Upper lobe of left lung (tissue), 6 donors: ENCODE data around the gene CDKN2AIP. TPM values are rescaled to one million over a fixed set of nuclear protein-coding genes. Genes with fewer than 3 reads are reported as not detected.

ENCODE experiments used
- ATAC-seq, 2 donors: fragments of 200-7000 bp; cut with Tn5 transposase; one replicate each; pipeline ENCODE4 v1.9.1; 2022; ENCODE audit warnings: mild to moderate bottlenecking in 2 of 2, moderate library complexity in 2 of 2; ENCODE audit not compliant: low FRiP score in 2 of 2
- DNase-seq, 2 donors: peaks; one replicate each; pipeline ENCODE4 v3.0.0-alpha.2; 2019 to 2020
- H3K27ac ChIP-seq, 4 donors: fragments of 200-600 bp; sonication (generic); one replicate each; pipeline ENCODE4 v1.5.1; 2016 to 2019
- H3K27me3 ChIP-seq, 4 donors: fragments of 200-600 bp; sonication (generic); one replicate each; pipeline ENCODE4 v1.5.1; 2017 to 2019
- H3K36me3 ChIP-seq, 4 donors: fragments of 200-600 bp; sonication (generic); one replicate each; pipeline ENCODE4 v1.5.1; 2016 to 2019
- H3K4me1 ChIP-seq, 4 donors: fragments of 200-600 bp; sonication (generic); one replicate each; pipeline ENCODE4 v1.5.1; 2018 to 2019
- H3K4me3 ChIP-seq, 4 donors: fragments of 200-600 bp; sonication (generic); one replicate each; pipeline ENCODE4 v1.5.1; 2017 to 2019; ENCODE audit warnings: mild to moderate bottlenecking in 2 of 4, moderate library complexity in 1 of 4
- H3K9me3 ChIP-seq, 4 donors: fragments of 200-600 bp; sonication (generic); one replicate each; pipeline ENCODE4 v1.5.1; 2018 to 2019
- EP300 ChIP-seq, 4 donors: sonication (generic); formaldehyde crosslinking; IDR thresholded peaks; one replicate each; pipeline ENCODE4 v1.5.1; 2017; ENCODE audit warnings: antibody characterized with exemption in 4 of 4, control low read depth in 2 of 4
- POLR2A ChIP-seq, 4 donors: fragments of 450-650 bp; IDR thresholded peaks; one replicate each; pipeline ENCODE4 v1.5.1; 2016 to 2017; ENCODE audit warnings: antibody characterized with exemption in 4 of 4, mild to moderate bottlenecking in 2 of 4
- POLR2AphosphoS5 ChIP-seq, 2 donors: sonication (generic); formaldehyde crosslinking; IDR thresholded peaks; one replicate each; pipeline ENCODE4 v1.5.1; 2017; ENCODE audit warnings: antibody characterized with exemption in 2 of 2
- WGBS, 2 donors: methylation state at CpG; one replicate each; pipeline ENCODE4 v1.1.5; 2017 to 2018; 5-methylcytosine and 5-hydroxymethylcytosine counted together
- total RNA-seq, 6 donors: library from RNA; depleted of rRNA in 4 of 6; stranded (reverse); fragments of >200 nt in 4 of 6; gene quantifications; one replicate each; pipeline versions ENCODE4 v1.1.0 to v1.2.1, GENCODE V29; 2016 to 2021
- TF ChIP-seq, protein P1 (sequence below), 6 experiments: fragments of 450-650 bp in 4 of 6; fragments of 200-600 bp in 2 of 6; sonication (generic) in 2 of 6; IDR thresholded peaks; one replicate each; pipeline ENCODE4 v1.5.1; 2016 to 2019; ENCODE audit warnings: antibody characterized with exemption in 6 of 6
- donor health status: DM: no; HTN: no; CAD: no; lungs with moderate emphysema.
- donor health status: DM: no; HTN: yes; CAD: no; lungs with severe emphysema.

CDKN2AIP gene
- total RNA-seq, 6 donors from 2014 or later: 7.8 to 25.7 (median 15.6) TPM

DNA sequence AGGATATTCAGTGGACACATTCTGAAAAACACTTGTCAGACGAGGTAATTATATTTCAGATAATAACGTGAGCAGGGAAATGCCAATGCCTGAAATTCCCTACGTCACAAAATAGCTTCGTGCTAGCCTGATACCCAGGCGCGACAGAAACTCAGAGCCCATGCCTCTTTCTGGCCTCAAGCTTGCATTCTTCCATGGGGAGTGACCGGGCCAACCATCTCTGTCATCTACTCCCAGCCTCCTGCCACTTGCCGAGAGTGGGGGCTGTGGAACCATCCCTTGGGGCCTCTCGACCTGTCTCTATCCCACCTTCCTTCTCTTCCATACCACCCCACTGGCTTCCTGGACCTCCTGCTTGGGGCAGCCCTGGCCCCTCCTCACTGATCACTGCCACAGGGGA lies 34.5 kb upstream of the CDKN2AIP start:
- Histone ChIP-seq H3K4me1 (peaks cover 0 to 8% (median 5%) of the 10 kb centered on the region in 4 donors), H3K27me3 (no peaks in the 10 kb centered on the region), H3K27ac (no peak overlapping the region), H3K36me3 (no peaks in the 10 kb centered on the region), H3K4me3 (no peak overlapping the region), H3K9me3 (no peaks in the 10 kb centered on the region)
- no peak for TF ChIP-seq POLR2A (IDR thresholded peaks at IDR 0.05)
- DNase-seq: no peak
- 61 to 86% methylated on average over 5 to 9 of the region's 9 CpGs for WGBS, 2 donors
- peak in 1 of 2 donors; percentile 4 for ATAC-seq

DNA sequence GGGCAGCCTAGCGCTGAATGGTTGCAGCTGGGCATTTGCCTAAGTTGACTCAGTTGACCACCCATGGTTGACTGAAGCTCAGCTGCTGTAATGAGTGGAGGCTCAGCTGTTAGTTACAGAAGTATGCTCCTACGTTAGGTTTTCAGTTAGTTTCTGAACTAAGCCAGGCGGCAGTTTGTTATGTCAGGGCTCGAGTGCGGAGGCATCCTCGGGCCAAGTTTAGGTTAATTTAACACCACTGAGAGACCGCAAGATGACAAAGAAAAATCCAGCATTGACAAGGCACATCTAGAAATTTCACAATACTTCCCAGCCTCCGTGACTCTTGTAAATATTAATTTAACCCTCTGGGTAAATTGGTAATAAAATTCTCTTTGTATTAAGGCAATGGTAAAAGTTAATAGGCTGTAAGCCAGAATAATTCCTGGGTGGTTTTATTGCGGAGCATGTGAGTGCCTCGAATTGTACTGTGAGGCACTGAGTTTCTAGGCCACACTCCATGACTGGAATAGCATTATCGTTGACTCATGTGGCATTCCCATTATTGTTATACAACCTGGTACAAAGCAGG lies 33.1 kb upstream of the CDKN2AIP start:
- TF ChIP-seq EP300 (IDR thresholded peaks at IDR 0.05) (no peak), POLR2A (IDR thresholded peaks at IDR 0.05) (no peak), POLR2AphosphoS5 (IDR thresholded peaks at IDR 0.05) (no peak)
- TF ChIP-seq, protein P1, sequence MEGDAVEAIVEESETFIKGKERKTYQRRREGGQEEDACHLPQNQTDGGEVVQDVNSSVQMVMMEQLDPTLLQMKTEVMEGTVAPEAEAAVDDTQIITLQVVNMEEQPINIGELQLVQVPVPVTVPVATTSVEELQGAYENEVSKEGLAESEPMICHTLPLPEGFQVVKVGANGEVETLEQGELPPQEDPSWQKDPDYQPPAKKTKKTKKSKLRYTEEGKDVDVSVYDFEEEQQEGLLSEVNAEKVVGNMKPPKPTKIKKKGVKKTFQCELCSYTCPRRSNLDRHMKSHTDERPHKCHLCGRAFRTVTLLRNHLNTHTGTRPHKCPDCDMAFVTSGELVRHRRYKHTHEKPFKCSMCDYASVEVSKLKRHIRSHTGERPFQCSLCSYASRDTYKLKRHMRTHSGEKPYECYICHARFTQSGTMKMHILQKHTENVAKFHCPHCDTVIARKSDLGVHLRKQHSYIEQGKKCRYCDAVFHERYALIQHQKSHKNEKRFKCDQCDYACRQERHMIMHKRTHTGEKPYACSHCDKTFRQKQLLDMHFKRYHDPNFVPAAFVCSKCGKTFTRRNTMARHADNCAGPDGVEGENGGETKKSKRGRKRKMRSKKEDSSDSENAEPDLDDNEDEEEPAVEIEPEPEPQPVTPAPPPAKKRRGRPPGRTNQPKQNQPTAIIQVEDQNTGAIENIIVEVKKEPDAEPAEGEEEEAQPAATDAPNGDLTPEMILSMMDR (IDR thresholded peaks at IDR 0.05): no peak
- DNase-seq: no peak
- no peak for ATAC-seq
- Histone ChIP-seq H3K9me3 (no peaks in the 10 kb centered on the region), H3K4me3 (no peak overlapping the region), H3K27me3 (no peaks in the 10 kb centered on the region), H3K4me1 (peaks cover 0 to 8% (median 5%) of the 10 kb centered on the region in 4 donors), H3K27ac (no peak overlapping the region), H3K36me3 (no peaks in the 10 kb centered on the region)
- 73 to 90% methylated on average over 11 of the region's 11 CpGs for WGBS, 2 donors

DNA sequence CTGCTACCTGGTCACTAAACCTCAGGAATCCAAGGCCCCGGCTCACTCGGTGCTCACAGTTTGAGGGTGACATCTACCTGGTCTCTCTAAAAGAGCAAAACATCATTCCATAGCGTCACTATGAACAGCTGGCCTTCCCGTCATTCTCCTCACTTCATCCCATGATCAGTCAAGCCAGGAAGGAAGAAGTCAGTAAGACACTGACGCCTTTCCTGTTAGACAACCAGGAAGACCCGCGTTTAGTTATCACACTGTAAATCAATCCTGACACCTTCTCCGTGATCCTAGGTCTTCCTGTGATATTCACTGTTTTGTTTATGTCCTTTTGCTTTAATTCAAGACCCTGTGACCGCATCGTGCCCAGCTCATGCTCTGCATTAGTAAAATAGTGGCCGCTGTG lies 31.6 kb upstream of the CDKN2AIP start:
- no peak overlapping the region for H3K4me3 ChIP-seq
- no peaks in the 10 kb centered on the region for H3K9me3 ChIP-seq
- H3K27ac ChIP-seq: peak overlapping the region in 1 of 4 donors; percentile 46
- 66% methylated on average over 11 of the region's 11 CpGs for WGBS, 2 donors
- DNase-seq (no peak), ATAC-seq (no peak)
- peaks cover 0 to 4% (median 0%) of the 10 kb centered on the region in 4 donors for H3K4me1 ChIP-seq
- TF ChIP-seq POLR2AphosphoS5 (IDR thresholded peaks at IDR 0.05) (peak; percentile 51 to 84), POLR2A (IDR thresholded peaks at IDR 0.05) (no peak), EP300 (IDR thresholded peaks at IDR 0.05) (peak in 3 of 4 donors; percentile 63 to 82 (median 65))
- no peaks in the 10 kb centered on the region for H3K36me3 ChIP-seq
- H3K27me3 ChIP-seq: no peaks in the 10 kb centered on the region

DNA sequence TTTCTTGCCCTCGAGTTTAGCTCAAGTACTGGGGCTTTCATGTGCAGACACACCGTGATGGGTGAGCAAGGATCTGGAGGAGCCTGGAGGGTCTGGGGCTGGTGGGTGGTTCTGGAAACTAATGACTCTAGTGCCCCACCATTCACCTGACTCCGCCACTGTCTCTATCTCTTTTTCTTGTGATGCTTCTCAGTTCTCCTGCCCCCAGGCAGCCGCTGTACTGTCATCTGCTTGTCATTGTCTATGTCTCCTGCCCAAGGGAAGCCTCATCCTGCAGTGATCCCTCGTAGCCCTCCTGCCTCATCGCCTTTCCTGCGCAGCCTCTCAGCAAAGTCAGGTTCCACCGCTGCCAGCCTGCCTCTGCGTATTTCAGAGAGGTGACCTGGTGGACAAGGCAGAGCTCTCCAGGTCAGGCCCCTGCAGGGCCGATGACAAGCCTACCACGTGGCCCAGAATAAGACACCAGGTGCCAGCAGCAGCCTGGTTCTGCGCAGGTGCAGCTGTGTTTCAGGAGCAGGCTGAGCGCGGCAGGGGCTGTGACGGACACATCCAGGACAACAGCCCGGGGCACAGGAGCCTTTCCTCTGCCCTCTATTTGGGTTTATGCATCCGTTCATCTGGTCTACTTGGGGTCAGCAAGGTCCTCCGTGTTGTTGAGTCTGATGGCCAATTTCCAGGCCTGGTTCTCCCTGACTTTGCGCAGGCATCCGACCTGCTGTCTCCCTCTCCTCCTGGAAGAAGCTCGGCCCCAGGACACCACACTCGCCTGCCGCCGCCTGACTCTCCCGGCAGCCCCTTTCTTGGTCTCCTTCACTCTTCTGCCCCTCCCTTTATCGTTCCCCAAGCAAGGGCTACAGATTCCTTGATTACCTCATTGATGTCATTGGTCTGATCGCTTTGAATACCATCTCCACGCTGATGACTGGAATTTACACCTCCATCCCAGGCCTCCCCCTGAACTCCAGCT lies 30.9 kb upstream of the CDKN2AIP start:
- Histone ChIP-seq H3K27ac (no peak overlapping the region), H3K36me3 (no peaks in the 10 kb centered on the region), H3K4me1 (peaks cover 0 to 4% (median 0%) of the 10 kb centered on the region in 4 donors), H3K9me3 (no peaks in the 10 kb centered on the region), H3K27me3 (no peaks in the 10 kb centered on the region), H3K4me3 (no peak overlapping the region)
- WGBS, 2 donors: 87 to 88% methylated on average over 21 to 28 of the region's 28 CpGs
- TF ChIP-seq EP300 (IDR thresholded peaks at IDR 0.05): no peak
- TF ChIP-seq, protein P1 (IDR thresholded peaks at IDR 0.05): no peak
- no peak for TF ChIP-seq POLR2A (IDR thresholded peaks at IDR 0.05)
- TF ChIP-seq POLR2AphosphoS5 (IDR thresholded peaks at IDR 0.05): no peak
- no peak for DNase-seq
- ATAC-seq: no peak

DNA sequence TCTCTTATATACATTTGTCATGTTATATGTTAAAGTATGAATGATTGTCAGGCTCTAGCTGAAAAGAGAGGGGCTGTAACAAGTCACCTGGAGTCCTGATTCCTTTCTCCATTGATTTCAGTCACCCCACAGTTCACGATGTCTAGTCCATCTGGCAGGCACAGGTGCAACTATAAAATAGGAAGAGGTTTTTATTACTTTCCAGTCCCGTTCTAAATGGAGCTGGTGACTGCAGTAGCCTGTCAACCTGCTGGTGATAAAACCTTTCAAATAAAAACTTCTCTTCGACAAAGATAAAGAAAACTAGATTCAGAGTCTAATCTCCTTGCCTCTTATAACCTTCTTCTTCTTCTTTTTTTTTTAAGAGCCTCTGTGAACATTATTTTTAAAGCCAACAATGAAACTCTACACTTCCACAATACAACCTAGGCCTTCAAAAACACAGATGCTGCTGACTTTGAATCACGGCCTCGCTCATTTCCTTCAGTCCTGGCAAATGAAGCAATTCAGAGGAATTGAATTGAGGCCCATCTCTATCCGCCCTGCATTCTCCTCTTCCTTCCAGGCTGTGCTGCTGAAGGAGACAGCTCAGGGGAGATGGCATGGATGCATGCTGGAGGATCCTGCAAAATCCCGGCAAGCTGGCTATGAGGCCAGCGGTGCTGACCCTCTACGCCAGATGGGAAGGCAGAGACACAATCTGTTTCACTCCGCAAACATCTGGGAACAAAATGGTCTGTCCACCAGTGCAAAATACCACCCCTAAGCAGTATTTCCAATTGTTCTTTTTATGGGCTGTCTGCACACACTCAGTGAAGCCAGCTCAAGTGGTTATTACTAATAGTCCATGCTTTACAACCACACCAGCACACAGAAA lies 27.3 kb upstream of the CDKN2AIP start:
- H3K27me3 ChIP-seq: no peaks in the 10 kb centered on the region
- no peak overlapping the region for H3K27ac ChIP-seq
- TF ChIP-seq POLR2A (IDR thresholded peaks at IDR 0.05) (no peak), EP300 (IDR thresholded peaks at IDR 0.05) (no peak)
- TF ChIP-seq, protein P1 (IDR thresholded peaks at IDR 0.05): no peak
- WGBS, 2 donors: 84 to 88% methylated on average over 10 of the region's 10 CpGs
- no peaks in the 10 kb centered on the region for H3K9me3 ChIP-seq
- no peak overlapping the region for H3K4me3 ChIP-seq
- no peaks in the 10 kb centered on the region for H3K36me3 ChIP-seq
- no peak for DNase-seq
- peaks cover 0 to 4% (median 0%) of the 10 kb centered on the region in 4 donors for H3K4me1 ChIP-seq
- no peak for ATAC-seq
